ENCODE measurements around the gene PHLDB1.
"Not testable (repeated sequence)": the region's sequence is repeated elsewhere in the genome, so short reads cannot be mapped to it uniquely, and the experiment has no call there.

PHLDB1 gene

GRCh38 chr11:118658429-118659313 lies 51.3 kb downstream of the PHLDB1 start:
- no peak for DNase-seq (ENCODE audit: low read depth, low spot score)

GRCh38 chr11:118659314-118659952 lies 52.0 kb downstream of the PHLDB1 start:
- peak; percentile 50 for DNase-seq (ENCODE audit: low read depth, low spot score)

GRCh38 chr11:118659953-118660680 lies 52.7 kb downstream of the PHLDB1 start:
- no peak for DNase-seq (ENCODE audit: low read depth, low spot score)

GRCh38 chr11:118660681-118661424 lies 53.4 kb downstream of the PHLDB1 start:
- DNase-seq (ENCODE audit: low read depth, low spot score) = no peak

- no peak for DNase-seq (ENCODE audit: low read depth, low spot score)
These were observed 54.2 kb downstream of the PHLDB1 start for GRCh38 chr11:118661425-118662301.

GRCh38 chr11:118662401-118663271 lies 55.2 kb downstream of the PHLDB1 start:
- no peak for DNase-seq (ENCODE audit: low read depth, low spot score)

GRCh38 chr11:118663381-118663780 lies 56.0 kb downstream of the PHLDB1 start:
- DNase-seq (ENCODE audit: low read depth, low spot score) = no peak

GRCh38 chr11:118663902-118664301 lies 56.5 kb downstream of the PHLDB1 start:
- DNase-seq (ENCODE audit: low read depth, low spot score) = no peak

GRCh38 chr11:118666371-118666770 lies 59.0 kb downstream of the PHLDB1 start:
- DNase-seq (ENCODE audit: low read depth, low spot score) = no peak

GRCh38 chr11:118670063-118670462 lies 62.6 kb downstream of the PHLDB1 start:
- no peak for DNase-seq (ENCODE audit: low read depth, low spot score)

GRCh38 chr11:118671254-118671653 lies 63.8 kb downstream of the PHLDB1 start:
- DNase-seq (ENCODE audit: low read depth, low spot score) = no peak

GRCh38 chr11:118672846-118673245 lies 65.4 kb downstream of the PHLDB1 start:
- DNase-seq (ENCODE audit: low read depth, low spot score) = no peak

- no peak for DNase-seq (ENCODE audit: low read depth, low spot score)
These were observed 66.1 kb downstream of the PHLDB1 start for GRCh38 chr11:118673361-118674081.

- DNase-seq (ENCODE audit: low read depth, low spot score) = no peak
These were observed 66.6 kb downstream of the PHLDB1 start for GRCh38 chr11:118674082-118674435.

GRCh38 chr11:118677977-118678376 lies 70.6 kb downstream of the PHLDB1 start:
- DNase-seq (ENCODE audit: low read depth, low spot score) = no peak

GRCh38 chr11:118678908-118679307 lies 71.5 kb downstream of the PHLDB1 start:
- DNase-seq (ENCODE audit: low read depth, low spot score) = not testable (repeated sequence)

GRCh38 chr11:118679483-118679882 lies 72.1 kb downstream of the PHLDB1 start, which contains the start of gene TREH:
TSS of gene TREH (minus strand) at chr11:118679650. CDS start at chr11:118679627, 23 bp downstream.
- no peak for DNase-seq (ENCODE audit: low read depth, low spot score)

- no peak for DNase-seq (ENCODE audit: low read depth, low spot score)
These were observed 75.0 kb downstream of the PHLDB1 start for GRCh38 chr11:118682372-118682771.

- not testable (repeated sequence) for DNase-seq (ENCODE audit: low read depth, low spot score)
These were observed 75.5 kb downstream of the PHLDB1 start for GRCh38 chr11:118682939-118683338.

Measured in brain pericyte (primary cell).